Natural killer cell treated with Interleukin-12 subunit alpha and Interleukin-12 subunit beta and Interleukin-15 and Interleukin-18, amount 100 ng/mL, for 72 hours (primary cell): ENCODE measurements around the gene TMEM161A. TPM values are rescaled to one million over a fixed set of nuclear protein-coding genes. Genes with fewer than 3 reads are reported as not detected.
A peak's percentile ranks its signal among the peaks of the same experiment; 100 is the strongest.
"Not testable (repeated sequence)": the region's sequence is repeated elsewhere in the genome, so short reads cannot be mapped to it uniquely, and the experiment has no call there.

Experiments used
- ATAC-seq, 2 donors: fragments of 150-1000 bp; cut with Tn5 transposase in 1 of 2; sonication (Bioruptor Pico), chemical (Tn5 transposase) in 1 of 2; 2 replicates each; pipeline ENCODE4 v1.10.0; 2021
- DNase-seq: peaks from one replicate; pipeline ENCODE4 v3.0.0; 2022; ENCODE audit warnings: low spot score
- H3K27ac Mint-ChIP-seq, 2 donors: 1 replicate in 1 of 2; 2 replicates in 1 of 2; pipeline ENCODE4 v1.8.0; 2022; ENCODE audit warnings: mixed read lengths in 2 of 2, mild to moderate bottlenecking in 1 of 2, moderate library complexity in 1 of 2
- H3K27me3 Mint-ChIP-seq, 2 donors: 1 replicate in 1 of 2; 2 replicates in 1 of 2; pipeline ENCODE4 v1.8.0; 2022; ENCODE audit warnings: mixed read lengths in 2 of 2
- H3K36me3 Mint-ChIP-seq: one replicate; pipeline ENCODE4 v1.8.0; 2022; ENCODE audit warnings: mixed read lengths
- H3K4me1 Mint-ChIP-seq, 2 donors: 1 replicate in 1 of 2; 2 replicates in 1 of 2; pipeline ENCODE4 v1.8.0; 2022; ENCODE audit warnings: low read depth in 2 of 2, mixed read lengths in 2 of 2, mild to moderate bottlenecking in 1 of 2
- H3K4me3 Mint-ChIP-seq: one replicate; pipeline ENCODE4 v1.8.0; 2022; ENCODE audit warnings: mixed read lengths
- H3K9me3 Mint-ChIP-seq: 2 replicates; pipeline ENCODE4 v1.8.0; 2022; ENCODE audit warnings: mixed read lengths
- total RNA-seq, 2 donors: library from RNA; stranded (reverse); gene quantifications; one replicate each; pipeline ENCODE4 v1.2.3, GENCODE V29; 2022

The TMEM161A gene
- total RNA-seq, result 10 to 100 TPM; 22.0 to 38.1 TPM

- DNase-seq (peak; percentile 98), ATAC-seq (peak; percentile 100)
- Mint-ChIP-seq H3K36me3 (no peaks in the 10 kb centered on the region), H3K27me3 (no peaks in the 10 kb centered on the region), H3K4me3 (peak within 1 kb of the TSS; percentile 92), H3K27ac (peak within 1 kb of the TSS; percentile 89 to 93), H3K4me1 (peaks cover 17 to 27% of the 10 kb centered on the region in 2 donors), H3K9me3 (no peaks in the 10 kb centered on the region)
Measured at GRCh38 chr19:19138109-19138981, at the start of gene TMEM161A. TSS of gene TMEM161A (minus strand) at chr19:19138478. CDS start at chr19:19138428, 50 bp downstream.

- ATAC-seq (no peak), DNase-seq (no peak)
- H3K4me3 Mint-ChIP-seq, result no peak overlapping the region
- peaks cover 26 to 27% of the 10 kb centered on the region in 2 donors for H3K4me1 Mint-ChIP-seq
- H3K9me3 Mint-ChIP-seq, result no peaks in the 10 kb centered on the region
- no peaks in the 10 kb centered on the region for H3K27me3 Mint-ChIP-seq
- peaks cover 9% of the 10 kb centered on the region for H3K36me3 Mint-ChIP-seq
- no peak overlapping the region for H3K27ac Mint-ChIP-seq
Measured at GRCh38 chr19:19186742-19187141, 48.5 kb upstream of the TMEM161A start.

GRCh38 chr19:19185853-19186740 is 47.8 kb upstream of the TMEM161A start:
- peak; percentile 80 to 82 for ATAC-seq
- Mint-ChIP-seq H3K9me3 (no peaks in the 10 kb centered on the region), H3K27me3 (no peaks in the 10 kb centered on the region), H3K4me3 (no peak overlapping the region), H3K4me1 (peaks cover 26 to 30% of the 10 kb centered on the region in 2 donors), H3K27ac (no peak overlapping the region), H3K36me3 (peaks cover 9% of the 10 kb centered on the region)
- DNase-seq, result peak; percentile 83

GRCh38 chr19:19181488-19181998 is 43.3 kb upstream of the TMEM161A start:
- Mint-ChIP-seq H3K4me3 (no peak overlapping the region), H3K27me3 (no peaks in the 10 kb centered on the region), H3K9me3 (no peaks in the 10 kb centered on the region), H3K4me1 (peaks cover 6 to 17% of the 10 kb centered on the region in 2 donors), H3K36me3 (peaks cover 10% of the 10 kb centered on the region), H3K27ac (no peak overlapping the region)
- no peak for DNase-seq
- ATAC-seq, result no peak

- H3K36me3 Mint-ChIP-seq, result peaks cover 5% of the 10 kb centered on the region
- H3K4me1 Mint-ChIP-seq, result peaks cover 0 to 13% of the 10 kb centered on the region in 2 donors
- DNase-seq (no peak), ATAC-seq (peak; percentile 41 to 74)
- H3K9me3 Mint-ChIP-seq, result no peaks in the 10 kb centered on the region
- no peaks in the 10 kb centered on the region for H3K27me3 Mint-ChIP-seq
- no peak overlapping the region for H3K27ac Mint-ChIP-seq
- no peak overlapping the region for H3K4me3 Mint-ChIP-seq
Measured at GRCh38 chr19:19179548-19180441, 41.5 kb upstream of the TMEM161A start.

- H3K4me1 Mint-ChIP-seq, result peaks cover 0 to 11% of the 10 kb centered on the region in 2 donors
- H3K27ac Mint-ChIP-seq, result no peak overlapping the region
- DNase-seq (no peak), ATAC-seq (no peak)
- no peak overlapping the region for H3K4me3 Mint-ChIP-seq
- no peaks in the 10 kb centered on the region for H3K27me3 Mint-ChIP-seq
- H3K9me3 Mint-ChIP-seq, result no peaks in the 10 kb centered on the region
- H3K36me3 Mint-ChIP-seq, result peaks cover 5% of the 10 kb centered on the region
Measured at GRCh38 chr19:19176950-19177349, 38.7 kb upstream of the TMEM161A start.

GRCh38 chr19:19173243-19173642 is 35.0 kb upstream of the TMEM161A start:
- peaks cover 16 to 19% of the 10 kb centered on the region in 2 donors for H3K4me1 Mint-ChIP-seq
- not testable (repeated sequence) for H3K9me3 Mint-ChIP-seq, H3K4me3 Mint-ChIP-seq, H3K36me3 Mint-ChIP-seq, DNase-seq, ATAC-seq, H3K27ac Mint-ChIP-seq, H3K27me3 Mint-ChIP-seq

- Mint-ChIP-seq H3K4me3 (no peak overlapping the region), H3K36me3 (no peaks in the 10 kb centered on the region), H3K27ac (no peak overlapping the region), H3K9me3 (no peaks in the 10 kb centered on the region), H3K4me1 (peaks cover 16 to 19% of the 10 kb centered on the region in 2 donors), H3K27me3 (peaks cover 0 to 6% of the 10 kb centered on the region in 2 donors)
- no peak for ATAC-seq
- no peak for DNase-seq
Measured at GRCh38 chr19:19171821-19172532, 33.7 kb upstream of the TMEM161A start.

GRCh38 chr19:19170873-19171672 is 32.8 kb upstream of the TMEM161A start:
- DNase-seq (no peak), ATAC-seq (no peak)
- peaks cover 0 to 6% of the 10 kb centered on the region in 2 donors for H3K27me3 Mint-ChIP-seq
- no peaks in the 10 kb centered on the region for H3K36me3 Mint-ChIP-seq
- H3K27ac Mint-ChIP-seq, result no peak overlapping the region
- H3K4me3 Mint-ChIP-seq, result no peak overlapping the region
- no peaks in the 10 kb centered on the region for H3K9me3 Mint-ChIP-seq
- peaks cover 16 to 19% of the 10 kb centered on the region in 2 donors for H3K4me1 Mint-ChIP-seq

- Mint-ChIP-seq H3K27ac (no peak within 1 kb of the TSS), H3K4me1 (peaks cover 16 to 19% of the 10 kb centered on the region in 2 donors), H3K4me3 (peak within 1 kb of the TSS; percentile 23), H3K36me3 (no peaks in the 10 kb centered on the region), H3K9me3 (no peaks in the 10 kb centered on the region), H3K27me3 (peaks cover 0 to 6% of the 10 kb centered on the region in 2 donors)
- DNase-seq (peak; percentile 83), ATAC-seq (peak; percentile 91 to 95)
Measured at GRCh38 chr19:19170053-19170872, 32.0 kb upstream of the TMEM161A start, which contains the start of gene MEF2B. TSS of gene MEF2B (minus strand) at chr19:19170263. CDS start at chr19:19150735, 19,528 bp downstream.
